ENCODE measurements around the gene GPR153. TPM values are rescaled to one million over a fixed set of nuclear protein-coding genes. Genes with fewer than 3 reads are reported as not detected.

GPR153 gene
- total RNA-seq, 4 donors from 2014 or later: 6.2 to 17.3 (median 11.7) TPM

- WGBS, 2 donors: 55 to 63% methylated on average over 7 of the region's 7 CpGs
- intact Hi-C loops (cut with DNase I; ENCODE audit: low total_unique reads): no loop called here
- no peak for TF ChIP-seq POLR2A (IDR thresholded peaks at IDR 0.05)
- TF ChIP-seq, protein P1, sequence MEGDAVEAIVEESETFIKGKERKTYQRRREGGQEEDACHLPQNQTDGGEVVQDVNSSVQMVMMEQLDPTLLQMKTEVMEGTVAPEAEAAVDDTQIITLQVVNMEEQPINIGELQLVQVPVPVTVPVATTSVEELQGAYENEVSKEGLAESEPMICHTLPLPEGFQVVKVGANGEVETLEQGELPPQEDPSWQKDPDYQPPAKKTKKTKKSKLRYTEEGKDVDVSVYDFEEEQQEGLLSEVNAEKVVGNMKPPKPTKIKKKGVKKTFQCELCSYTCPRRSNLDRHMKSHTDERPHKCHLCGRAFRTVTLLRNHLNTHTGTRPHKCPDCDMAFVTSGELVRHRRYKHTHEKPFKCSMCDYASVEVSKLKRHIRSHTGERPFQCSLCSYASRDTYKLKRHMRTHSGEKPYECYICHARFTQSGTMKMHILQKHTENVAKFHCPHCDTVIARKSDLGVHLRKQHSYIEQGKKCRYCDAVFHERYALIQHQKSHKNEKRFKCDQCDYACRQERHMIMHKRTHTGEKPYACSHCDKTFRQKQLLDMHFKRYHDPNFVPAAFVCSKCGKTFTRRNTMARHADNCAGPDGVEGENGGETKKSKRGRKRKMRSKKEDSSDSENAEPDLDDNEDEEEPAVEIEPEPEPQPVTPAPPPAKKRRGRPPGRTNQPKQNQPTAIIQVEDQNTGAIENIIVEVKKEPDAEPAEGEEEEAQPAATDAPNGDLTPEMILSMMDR (IDR thresholded peaks at IDR 0.05): no peak
- DNase-seq (ENCODE audit: low spot score in 2 of 2): no peak
- H3K4me3 ChIP-seq (ENCODE audit: low read depth, poor library complexity, severe bottlenecking): no peak overlapping the region
Observed at GRCh38 chr1:6239213-6239752, 21.6 kb downstream of the GPR153 start.

- DNase-seq (ENCODE audit: low spot score in 2 of 2): no peak
- TF ChIP-seq, protein P1 (IDR thresholded peaks at IDR 0.05): no peak
- TF ChIP-seq POLR2A (IDR thresholded peaks at IDR 0.05): no peak
- intact Hi-C loops (cut with DNase I; ENCODE audit: low total_unique reads): no loop called here
- H3K4me3 ChIP-seq (ENCODE audit: low read depth, poor library complexity, severe bottlenecking): no peak overlapping the region
- WGBS, 2 donors: 92% methylated on average over 4 of the region's 4 CpGs
Observed at GRCh38 chr1:6237093-6237492, 23.8 kb downstream of the GPR153 start.

- TF ChIP-seq POLR2A (IDR thresholded peaks at IDR 0.05): no peak
- TF ChIP-seq, protein P1 (IDR thresholded peaks at IDR 0.05): no peak
- no peak for DNase-seq (ENCODE audit: low spot score in 2 of 2)
- H3K4me3 ChIP-seq (ENCODE audit: low read depth, poor library complexity, severe bottlenecking): peak overlapping the region; percentile 69
- intact Hi-C loops (cut with DNase I; ENCODE audit: low total_unique reads): no loop called here
- 0% methylated on average over 22 to 26 of the region's 30 CpGs for WGBS, 2 donors
Observed at GRCh38 chr1:6235296-6235677, 25.6 kb downstream of the GPR153 start.

- peak overlapping the region; percentile 69 for H3K4me3 ChIP-seq (ENCODE audit: low read depth, poor library complexity, severe bottlenecking)
- intact Hi-C loops (cut with DNase I; ENCODE audit: low total_unique reads): no loop called here
- no peak for TF ChIP-seq POLR2A (IDR thresholded peaks at IDR 0.05)
- TF ChIP-seq, protein P1 (IDR thresholded peaks at IDR 0.05): no peak
- no peak for DNase-seq (ENCODE audit: low spot score in 2 of 2)
- 41 to 46% methylated on average over 20 of the region's 20 CpGs for WGBS, 2 donors
Observed at GRCh38 chr1:6234502-6235295, 26.2 kb downstream of the GPR153 start.

GRCh38 chr1:6233376-6233775 is 27.5 kb downstream of the GPR153 start:
- intact Hi-C loops (cut with DNase I; ENCODE audit: low total_unique reads): no loop called here
- no peak overlapping the region for H3K4me3 ChIP-seq (ENCODE audit: low read depth, poor library complexity, severe bottlenecking)
- DNase-seq (ENCODE audit: low spot score in 2 of 2): no peak
- TF ChIP-seq, protein P1 (IDR thresholded peaks at IDR 0.05): no peak
- TF ChIP-seq POLR2A (IDR thresholded peaks at IDR 0.05): no peak
- 50 to 68% methylated on average over 1 of the region's 1 CpG for WGBS, 2 donors

Measured in lower leg skin (tissue), 4 donors.